Stomach (tissue), 4 donors: ENCODE results near the gene ALB.

Source experiments
- EP300 ChIP-seq: sonication (generic); formaldehyde crosslinking; IDR thresholded peaks from one replicate; pipeline ENCODE4 v1.6.1; 2017; ENCODE audit warnings: antibody characterized with exemption
- POLR2A ChIP-seq, 4 donors: fragments of 450-650 bp; IDR thresholded peaks; one replicate each; pipeline ENCODE4 v1.6.1; 2016; ENCODE audit warnings: antibody characterized with exemption in 4 of 4, control low read depth in 2 of 4, mild to moderate bottlenecking in 1 of 4, moderate library complexity in 1 of 4
- POLR2AphosphoS5 ChIP-seq, 3 donors: sonication (generic); formaldehyde crosslinking; IDR thresholded peaks; one replicate each; pipeline ENCODE4 v1.6.1; 2016; ENCODE audit warnings: antibody characterized with exemption in 3 of 3
- TF ChIP-seq, protein P1 (sequence below), 7 experiments: fragments of 450-650 bp in 4 of 7; fragments of 200-600 bp in 3 of 7; sonication (generic) in 3 of 7; IDR thresholded peaks; one replicate each; pipeline ENCODE4 v1.5.1; 2016 to 2019; ENCODE audit warnings: antibody characterized with exemption in 7 of 7, control low read depth in 2 of 7, mild to moderate bottlenecking in 1 of 7

- TF ChIP-seq, protein P1, sequence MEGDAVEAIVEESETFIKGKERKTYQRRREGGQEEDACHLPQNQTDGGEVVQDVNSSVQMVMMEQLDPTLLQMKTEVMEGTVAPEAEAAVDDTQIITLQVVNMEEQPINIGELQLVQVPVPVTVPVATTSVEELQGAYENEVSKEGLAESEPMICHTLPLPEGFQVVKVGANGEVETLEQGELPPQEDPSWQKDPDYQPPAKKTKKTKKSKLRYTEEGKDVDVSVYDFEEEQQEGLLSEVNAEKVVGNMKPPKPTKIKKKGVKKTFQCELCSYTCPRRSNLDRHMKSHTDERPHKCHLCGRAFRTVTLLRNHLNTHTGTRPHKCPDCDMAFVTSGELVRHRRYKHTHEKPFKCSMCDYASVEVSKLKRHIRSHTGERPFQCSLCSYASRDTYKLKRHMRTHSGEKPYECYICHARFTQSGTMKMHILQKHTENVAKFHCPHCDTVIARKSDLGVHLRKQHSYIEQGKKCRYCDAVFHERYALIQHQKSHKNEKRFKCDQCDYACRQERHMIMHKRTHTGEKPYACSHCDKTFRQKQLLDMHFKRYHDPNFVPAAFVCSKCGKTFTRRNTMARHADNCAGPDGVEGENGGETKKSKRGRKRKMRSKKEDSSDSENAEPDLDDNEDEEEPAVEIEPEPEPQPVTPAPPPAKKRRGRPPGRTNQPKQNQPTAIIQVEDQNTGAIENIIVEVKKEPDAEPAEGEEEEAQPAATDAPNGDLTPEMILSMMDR (IDR thresholded peaks at IDR 0.05), result no peak
- no peak for TF ChIP-seq POLR2AphosphoS5 (IDR thresholded peaks at IDR 0.05)
- TF ChIP-seq POLR2A (IDR thresholded peaks at IDR 0.05), result no peak
- TF ChIP-seq EP300, result no peak
Measured at GRCh38 chr4:73404457-73404856, 370 bp downstream of the ALB start.
